NCI-H2171 (cell line): Measurements from ENCODE around the gene LRP1.

Experiments
- DNase-seq: peaks from one replicate; lab custom pipeline; 2025; lab: John Stamatoyannopoulos, UW

LRP1 gene

DNA sequence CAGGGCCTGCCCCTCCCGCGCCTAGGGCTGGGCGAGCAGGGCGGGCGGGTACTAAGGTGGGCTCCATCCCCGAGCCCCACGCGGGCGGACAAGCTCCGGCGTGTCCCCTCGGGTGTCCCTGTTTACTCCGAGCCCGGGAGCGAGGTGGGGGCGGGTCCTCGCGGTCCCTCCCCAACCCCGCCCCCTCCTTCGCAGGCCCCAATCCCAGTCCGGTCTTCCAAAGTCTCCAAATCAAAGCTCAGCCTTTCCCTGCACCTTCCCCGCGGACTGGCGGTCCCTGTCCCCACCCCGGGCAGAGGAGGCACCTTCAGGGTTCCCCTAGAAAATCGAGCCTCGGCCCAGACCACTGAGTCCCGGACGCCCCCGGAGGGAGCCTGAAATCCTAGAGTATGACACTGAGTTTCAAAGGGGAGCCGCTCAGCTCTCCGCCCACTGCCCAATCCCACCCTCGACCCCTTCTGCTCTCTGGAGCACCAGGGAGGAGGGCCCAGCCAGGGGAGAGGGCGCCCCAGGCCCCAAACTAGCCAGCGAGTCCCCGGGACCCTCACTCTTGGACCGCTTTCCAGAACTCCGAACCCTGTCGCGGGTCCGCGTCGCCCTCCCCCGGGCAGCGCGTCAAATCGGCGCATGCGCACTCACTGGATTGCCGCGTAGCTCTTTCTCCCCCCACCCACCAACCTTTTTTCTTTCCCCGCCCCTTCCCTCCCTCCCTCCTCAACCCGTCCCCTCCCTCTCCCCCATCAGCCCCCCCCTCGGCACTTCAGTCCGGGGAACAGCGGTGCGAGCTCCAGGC is at the start of gene LRP1:
Gene LRP1, plus strand, starts transcription at position 758 of the 793 bp plus-strand sequence. CDS start 482 bp downstream, outside the sequence.
- peak; percentile 86 for DNase-seq

GRCh38 chr12:57078519-57079404 is 49.5 kb upstream of the LRP1 start, which contains the start of gene NEMP1:
Gene NEMP1, minus strand, starts transcription at chr12:57078791. Its CDS starts 46 bp downstream, at chr12:57078745.
- DNase-seq: peak; percentile 99

DNA sequence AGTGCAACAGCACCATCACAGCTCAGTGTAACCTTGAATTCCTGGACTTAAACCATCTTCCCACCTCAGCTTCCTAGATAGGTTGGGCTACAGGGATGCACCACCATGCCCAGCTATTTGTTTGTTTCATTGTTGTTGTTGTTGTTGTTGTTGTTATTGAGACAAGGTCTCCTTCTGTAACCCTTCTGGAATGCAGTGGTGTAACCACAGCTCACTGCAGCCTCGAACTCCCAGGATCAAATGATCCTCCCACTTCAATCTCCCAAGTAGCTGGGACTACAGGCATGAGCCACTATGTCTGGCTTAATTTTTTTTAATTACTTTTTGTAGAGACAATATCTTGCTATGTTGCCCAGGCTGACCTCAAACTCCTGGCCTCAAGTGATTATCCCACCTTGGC is 48.5 kb upstream of the LRP1 start:
- no peak for DNase-seq

- no peak for DNase-seq
Measured at GRCh38 chr12:57080855-57081254, 47.4 kb upstream of the LRP1 start.

GRCh38 chr12:57085999-57086492 is 42.2 kb upstream of the LRP1 start:
- no peak for DNase-seq

GRCh38 chr12:57086493-57087009 is 41.7 kb upstream of the LRP1 start:
- peak; percentile 42 for DNase-seq

DNA sequence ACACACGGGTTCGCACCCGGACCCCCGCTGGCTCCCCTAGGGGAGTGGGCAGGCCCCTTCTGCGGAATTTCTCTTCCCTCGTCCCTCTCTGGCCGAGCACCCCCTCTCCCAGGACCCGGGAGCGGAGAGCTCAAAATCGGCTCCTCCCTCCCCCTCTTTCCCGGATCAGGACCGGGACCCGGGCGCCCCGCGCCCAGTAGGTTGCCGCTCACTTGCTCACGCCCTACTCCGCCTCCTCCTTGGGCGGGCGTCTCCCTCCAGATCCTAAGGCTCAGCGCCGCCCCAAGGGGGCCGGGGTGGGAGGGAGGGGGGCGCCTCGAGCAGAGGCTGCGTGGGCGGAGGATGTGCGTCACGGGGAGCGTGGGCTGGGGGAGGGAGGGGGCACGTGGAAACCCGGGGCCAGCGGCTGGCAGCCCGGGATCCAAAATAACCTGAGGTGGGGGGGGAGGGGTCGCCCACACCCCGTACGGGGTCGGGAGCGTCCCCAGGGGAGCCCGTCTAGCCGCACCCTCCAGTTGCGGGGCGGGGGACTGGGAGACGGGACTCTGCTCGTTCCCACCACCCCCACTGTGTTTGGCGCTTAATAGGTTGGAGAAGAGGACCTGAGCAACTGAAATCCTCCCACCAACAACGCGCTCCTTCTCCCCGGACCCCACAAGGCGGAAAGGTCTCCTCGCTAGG is 41.1 kb upstream of the LRP1 start:
- DNase-seq: peak; percentile 89

DNA sequence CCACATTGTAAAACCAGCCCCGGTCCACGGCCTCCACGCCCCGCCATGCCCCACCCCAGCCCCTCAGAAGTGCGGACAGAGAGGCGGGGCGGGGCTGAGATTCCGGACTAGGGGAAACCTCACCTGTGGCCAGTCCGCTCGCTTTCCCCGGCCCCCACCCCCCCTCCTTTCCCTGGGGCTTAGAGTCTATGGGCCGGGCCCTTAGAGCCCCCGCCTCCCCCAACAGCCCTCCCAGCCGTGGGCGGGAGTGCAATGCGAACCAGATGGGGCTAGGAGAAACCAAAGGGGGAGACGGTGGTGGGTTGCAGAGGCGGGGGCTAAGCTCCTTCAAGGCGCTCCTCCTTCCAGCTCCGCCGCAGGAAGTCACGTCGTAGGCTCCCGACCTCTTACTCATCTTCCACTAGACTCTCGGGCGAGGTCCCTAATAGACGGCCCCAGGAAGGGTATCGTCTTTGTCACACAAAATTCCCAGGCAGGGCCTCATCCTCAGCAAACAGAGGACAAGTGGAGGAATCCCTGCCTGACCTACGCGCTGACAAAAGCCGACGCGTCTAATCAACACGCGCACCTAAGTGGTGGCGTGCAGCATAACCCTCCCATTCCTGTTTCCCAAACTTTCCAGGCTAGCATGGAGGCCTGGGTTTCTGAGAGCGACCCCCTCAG is 40.5 kb upstream of the LRP1 start:
- DNase-seq: peak; percentile 89

GRCh38 chr12:57088354-57089270 is 39.7 kb upstream of the LRP1 start, which contains the start of gene NAB2:
Gene NAB2, plus strand, starts transcription at chr12:57089114. Its CDS starts 158 bp downstream, at chr12:57089272.
- peak; percentile 95 for DNase-seq

DNA sequence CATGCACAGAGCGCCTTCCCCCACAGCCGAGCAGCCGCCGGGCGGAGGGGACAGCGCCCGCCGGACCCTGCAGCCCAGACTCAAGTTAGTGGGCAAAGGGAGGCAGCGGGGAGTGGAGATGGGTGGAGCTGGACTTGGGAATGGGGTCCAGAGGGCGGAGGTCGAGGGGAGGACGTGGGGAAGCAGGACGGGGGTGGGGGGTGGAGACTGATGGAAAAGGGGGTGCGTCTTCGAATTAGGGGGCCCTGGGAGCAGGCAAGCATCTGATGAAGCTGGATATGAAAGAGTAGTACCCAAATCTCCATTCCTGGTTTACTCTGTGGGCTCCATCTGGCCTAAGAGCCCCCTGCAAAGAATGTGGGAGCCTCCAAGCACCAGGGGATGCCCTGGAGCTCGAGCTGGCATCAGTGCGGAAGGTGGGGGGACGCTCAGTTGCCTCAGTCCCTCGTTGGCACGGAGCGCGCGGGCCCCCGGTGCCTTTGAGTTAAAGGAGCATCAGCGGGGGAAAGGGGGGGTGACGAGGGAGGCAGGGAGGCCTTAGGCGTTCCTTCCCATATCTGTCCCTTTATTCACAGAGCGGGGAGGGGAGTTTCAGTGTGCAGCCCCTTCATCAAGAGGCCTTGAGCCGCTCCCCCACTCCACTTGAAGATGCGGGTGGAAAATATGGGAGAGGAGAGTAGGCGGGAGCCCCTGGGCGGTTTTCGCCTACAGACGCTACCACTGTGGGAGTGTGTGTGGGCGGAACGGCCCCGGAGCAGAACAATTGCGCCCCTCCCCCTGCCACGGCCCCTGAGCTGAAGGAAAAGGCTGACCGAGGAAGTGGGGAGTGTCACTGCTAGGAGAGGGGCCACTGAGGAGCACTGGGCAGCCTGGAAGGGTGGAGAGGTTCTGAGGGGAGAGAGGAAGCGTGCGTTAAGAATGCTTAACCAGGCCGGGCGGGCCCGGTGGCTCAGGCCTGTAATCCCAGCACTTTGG is 38.7 kb upstream of the LRP1 start:
- DNase-seq: no peak

- no peak for DNase-seq
Measured at GRCh38 chr12:57090490-57090889, 37.8 kb upstream of the LRP1 start.

- no peak for DNase-seq
Measured at GRCh38 chr12:57090924-57091637, 37.2 kb upstream of the LRP1 start.

DNA sequence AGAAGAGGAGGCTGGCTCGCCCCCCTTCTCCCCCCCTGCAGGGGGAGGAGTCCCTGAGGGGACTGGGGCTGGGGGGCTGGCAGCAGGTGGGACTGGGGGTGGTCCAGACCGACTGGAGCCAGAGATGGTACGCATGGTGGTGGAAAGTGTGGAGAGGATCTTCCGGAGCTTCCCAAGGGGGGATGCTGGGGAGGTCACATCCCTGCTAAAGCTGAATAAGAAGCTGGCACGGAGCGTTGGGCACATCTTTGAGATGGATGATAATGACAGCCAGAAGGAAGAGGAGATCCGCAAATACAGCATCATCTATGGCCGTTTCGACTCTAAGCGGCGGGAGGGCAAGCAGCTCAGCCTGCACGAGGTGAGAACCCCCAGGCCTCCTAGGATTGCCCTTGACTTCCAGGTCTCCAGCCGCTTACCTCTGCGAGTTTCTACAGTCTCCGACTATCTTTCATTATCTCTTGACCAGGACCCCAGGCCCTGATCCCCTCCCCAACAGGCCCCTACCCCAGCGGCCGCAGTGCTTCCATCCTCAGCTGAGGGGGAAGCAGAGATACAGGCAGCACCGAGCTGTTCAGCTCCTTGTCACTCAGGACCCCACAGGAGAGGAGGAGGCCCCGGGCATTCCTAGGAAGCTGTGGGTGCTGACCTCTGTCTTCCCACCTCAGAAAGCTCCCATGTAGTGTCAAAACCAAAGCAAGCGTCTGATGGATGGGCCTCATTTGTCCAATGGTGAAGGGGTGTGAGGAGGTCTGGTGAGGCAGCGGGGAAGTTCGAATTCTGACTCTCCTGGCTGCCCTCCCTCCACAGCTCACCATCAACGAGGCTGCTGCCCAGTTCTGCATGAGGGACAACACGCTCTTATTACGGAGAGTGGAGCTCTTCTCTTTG is 36.4 kb upstream of the LRP1 start:
- no peak for DNase-seq

- DNase-seq: no peak
Measured at GRCh38 chr12:57092529-57092862, 35.8 kb upstream of the LRP1 start.

DNA sequence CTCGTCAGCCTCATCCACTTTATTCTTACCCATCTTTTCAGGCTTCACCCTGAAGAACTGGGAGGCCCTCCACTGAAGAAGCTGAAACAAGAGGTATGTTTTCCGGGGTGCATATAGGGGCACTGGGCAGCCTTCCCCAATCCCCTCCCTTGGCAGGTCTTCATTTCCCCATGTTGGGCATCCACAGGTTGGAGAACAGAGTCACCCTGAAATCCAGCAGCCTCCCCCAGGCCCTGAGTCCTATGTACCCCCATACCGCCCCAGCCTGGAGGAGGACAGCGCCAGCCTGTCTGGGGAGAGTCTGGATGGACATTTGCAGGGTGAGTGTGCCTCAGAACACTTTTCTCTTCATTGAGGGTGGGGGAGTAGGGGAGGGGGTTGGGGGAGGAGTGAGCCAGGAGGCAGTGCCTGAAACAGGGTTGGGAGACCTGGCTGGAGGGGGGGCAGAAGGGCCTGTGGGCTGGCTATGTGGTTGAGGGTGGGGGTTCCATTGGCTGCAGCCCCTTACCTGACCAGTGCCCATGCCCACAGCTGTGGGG is 35.3 kb upstream of the LRP1 start:
- DNase-seq: no peak

GRCh38 chr12:57093415-57094207 is 34.7 kb upstream of the LRP1 start:
- no peak for DNase-seq
